ENCODE data around the gene DRD2. TPM values are rescaled to one million over a fixed set of nuclear protein-coding genes. Genes with fewer than 3 reads are reported as not detected.

DRD2 gene
- total and polyA plus RNA-seq, 2 donors (not counting 3 experiments of a cell fraction or from before 2014, with no cell fraction given): not detected

DNA sequence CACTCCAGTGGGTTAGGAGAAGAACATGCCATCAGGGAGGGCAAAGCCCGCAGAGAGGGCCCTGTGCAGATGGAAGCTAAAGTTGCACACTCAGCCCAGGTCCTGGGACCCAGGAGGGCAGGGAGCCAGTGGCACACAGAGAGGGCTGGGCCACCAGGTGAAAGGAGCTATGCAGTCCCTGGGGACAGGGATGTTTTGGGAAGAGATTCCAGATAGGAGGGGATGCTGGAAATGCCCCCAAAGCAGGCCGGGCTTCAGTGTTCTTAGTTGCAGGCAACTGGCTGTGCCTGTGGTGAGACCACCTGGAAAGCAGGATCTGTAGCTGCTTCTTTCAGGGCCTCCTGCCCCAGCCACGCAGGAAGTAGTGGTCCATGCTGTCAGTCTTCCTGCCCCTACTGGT lies 68.0 kb downstream of the DRD2 start:
- Histone ChIP-seq H3K27me3 (ENCODE audit: control insufficient read depth in 2 of 2, insufficient read depth in 2 of 2, low read length in 2 of 2) (no peaks in the 10 kb centered on the region), H3K27ac (ENCODE audit: insufficient read depth, low read depth, low read length) (no peak overlapping the region), H3K4me1 (ENCODE audit: control insufficient read depth, extremely low read depth, insufficient read depth, low read length) (no peaks in the 10 kb centered on the region), H3K9me1 (replicated peaks; ENCODE audit: control insufficient read depth, extremely low read depth, insufficient read depth, low read length) (no peaks in the 10 kb centered on the region), H3K36me3 (ENCODE audit: control insufficient read depth in 2 of 2, extremely low read depth in 1 of 2, insufficient read depth in 2 of 2, low read length in 2 of 2) (no peaks in the 10 kb centered on the region), H4K20me1 (replicated peaks; ENCODE audit: control insufficient read depth, extremely low read depth, insufficient read depth, low read length) (no peaks in the 10 kb centered on the region), H2AFZ (ENCODE audit: low read depth, low read length) (no peak overlapping the region), H3K4me3 (replicated peaks in 1 of 3; ENCODE audit: insufficient read depth in 1 of 3, low read depth in 1 of 3, low read length in 3 of 3) (no peak overlapping the region), H3K9me3 (replicated peaks; ENCODE audit: control insufficient read depth, insufficient read depth, low read length) (no peaks in the 10 kb centered on the region), H3K79me2 (ENCODE audit: control insufficient read depth, insufficient read depth, low read length) (no peaks in the 10 kb centered on the region), H3K4me2 (ENCODE audit: insufficient read depth, low read length) (no peak overlapping the region), H3K9ac (replicated peaks; ENCODE audit: extremely low read depth, insufficient read depth, low read length) (no peak overlapping the region)
- no TSS peak for BruUV-seq (replicated peaks)
- dilution Hi-C loops (cut with MboI; ENCODE audit: extremely low pct_ligation_motif_present, low sequenced_read_pairs) (no loop called here), intact Hi-C loops (cut with micrococcal nuclease) (no loop called here)
- FAIRE-seq (no peak), DNase-seq (ENCODE audit: low read depth, low spot score) (no peak)
- CTCF ChIA-PET: no interaction called here
- TF ChIP-seq POLR2AphosphoS5 (IDR thresholded peaks at IDR 0.05; ENCODE audit: insufficient read depth, low read depth, low read length) (no peak), GATA2 (IDR thresholded peaks at IDR 0.05; ENCODE audit: insufficient read depth, insufficient read length, low read depth, low read length) (no peak), FOS (IDR thresholded peaks at IDR 0.05; ENCODE audit: borderline replicate concordance, insufficient read depth, low read length) (no peak), MYC (IDR thresholded peaks at IDR 0.05; ENCODE audit: low read depth, low read length) (no peak), JUN (IDR thresholded peaks at IDR 0.05; ENCODE audit: borderline replicate concordance, insufficient read depth, insufficient read length, low read depth) (no peak), EZH2 (IDR thresholded peaks at IDR 0.05; ENCODE audit: borderline replicate concordance, low read depth, low read length, severe bottlenecking) (no peak), POLR2A (IDR thresholded peaks at IDR 0.05; ENCODE audit: low read depth, low read length) (no peak)
- TF ChIP-seq, protein P1, sequence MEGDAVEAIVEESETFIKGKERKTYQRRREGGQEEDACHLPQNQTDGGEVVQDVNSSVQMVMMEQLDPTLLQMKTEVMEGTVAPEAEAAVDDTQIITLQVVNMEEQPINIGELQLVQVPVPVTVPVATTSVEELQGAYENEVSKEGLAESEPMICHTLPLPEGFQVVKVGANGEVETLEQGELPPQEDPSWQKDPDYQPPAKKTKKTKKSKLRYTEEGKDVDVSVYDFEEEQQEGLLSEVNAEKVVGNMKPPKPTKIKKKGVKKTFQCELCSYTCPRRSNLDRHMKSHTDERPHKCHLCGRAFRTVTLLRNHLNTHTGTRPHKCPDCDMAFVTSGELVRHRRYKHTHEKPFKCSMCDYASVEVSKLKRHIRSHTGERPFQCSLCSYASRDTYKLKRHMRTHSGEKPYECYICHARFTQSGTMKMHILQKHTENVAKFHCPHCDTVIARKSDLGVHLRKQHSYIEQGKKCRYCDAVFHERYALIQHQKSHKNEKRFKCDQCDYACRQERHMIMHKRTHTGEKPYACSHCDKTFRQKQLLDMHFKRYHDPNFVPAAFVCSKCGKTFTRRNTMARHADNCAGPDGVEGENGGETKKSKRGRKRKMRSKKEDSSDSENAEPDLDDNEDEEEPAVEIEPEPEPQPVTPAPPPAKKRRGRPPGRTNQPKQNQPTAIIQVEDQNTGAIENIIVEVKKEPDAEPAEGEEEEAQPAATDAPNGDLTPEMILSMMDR (IDR thresholded peaks at IDR 0.05; ENCODE audit: extremely low read depth in 1 of 2, insufficient read depth in 1 of 2, low read depth in 1 of 2, low read length in 2 of 2): no peak
- TF ChIP-seq, protein P2, sequence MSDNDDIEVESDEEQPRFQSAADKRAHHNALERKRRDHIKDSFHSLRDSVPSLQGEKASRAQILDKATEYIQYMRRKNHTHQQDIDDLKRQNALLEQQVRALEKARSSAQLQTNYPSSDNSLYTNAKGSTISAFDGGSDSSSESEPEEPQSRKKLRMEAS (IDR thresholded peaks at IDR 0.05; ENCODE audit: insufficient read depth, insufficient read length): no peak
- POLR2A ChIA-PET: no interaction called here

All from endothelial cell of umbilical vein (primary cell).